Measurements from ENCODE around the gene NREP. TPM values are rescaled to one million over a fixed set of nuclear protein-coding genes. Genes with fewer than 3 reads are reported as not detected.

NREP gene
- total RNA-seq, 4 donors from 2014 or later: 4.6 to 14.2 (median 7.4) TPM

- no peaks in the 10 kb centered on the region for H3K27me3 ChIP-seq
- no peaks in the 10 kb centered on the region for H3K36me3 ChIP-seq
- 85 to 95% methylated on average over 1 of the region's 1 CpG for WGBS, 2 donors
- DNase-seq: no peak
- no peak overlapping the region for H3K4me3 ChIP-seq
- intact Hi-C loops (cut with DNase I): no loop called here
- H3K9me3 ChIP-seq: no peaks in the 10 kb centered on the region
- H3K27ac ChIP-seq: no peak overlapping the region
- H3K4me1 ChIP-seq: no peaks in the 10 kb centered on the region
- TF ChIP-seq CTCF (IDR thresholded peaks at IDR 0.05) (no peak), POLR2A (IDR thresholded peaks at IDR 0.05) (no peak)
Measured at GRCh38 chr5:111795142-111795541, 38.1 kb upstream of the NREP start.

DNA sequence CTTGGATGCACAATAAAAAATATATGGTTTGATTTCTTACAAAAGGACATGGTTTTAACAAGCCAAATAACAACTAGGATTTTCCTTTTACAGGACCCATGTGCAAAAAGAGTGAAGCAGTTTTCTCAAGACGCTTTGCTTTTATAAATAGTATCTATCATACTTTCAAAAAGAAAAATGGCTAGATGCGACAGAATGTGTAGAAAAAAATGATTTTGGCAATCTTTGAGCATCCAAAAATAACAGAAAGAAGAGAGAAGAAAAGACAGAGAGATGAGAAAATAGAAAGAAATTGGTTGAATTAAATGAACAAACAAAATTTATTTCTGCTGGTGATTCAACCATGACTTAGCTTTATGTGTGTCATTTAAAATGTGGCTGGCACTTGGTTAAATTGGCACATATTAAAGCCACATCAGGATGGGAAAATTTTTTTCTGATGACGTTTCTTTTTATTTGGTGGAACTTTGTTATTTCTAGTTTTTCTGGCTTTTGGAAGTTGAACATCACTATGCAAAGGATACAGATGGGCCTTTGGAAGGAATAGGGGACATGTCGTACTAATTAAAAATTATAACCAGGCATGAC, 35.6 kb upstream of the NREP start:
- no peak for TF ChIP-seq CTCF (IDR thresholded peaks at IDR 0.05)
- TF ChIP-seq POLR2A (IDR thresholded peaks at IDR 0.05): no peak
- Histone ChIP-seq H3K4me3 (no peak overlapping the region), H3K27me3 (no peaks in the 10 kb centered on the region), H3K36me3 (no peaks in the 10 kb centered on the region), H3K9me3 (no peaks in the 10 kb centered on the region), H3K4me1 (no peaks in the 10 kb centered on the region), H3K27ac (no peak overlapping the region)
- intact Hi-C loops (cut with DNase I): no loop called here
- DNase-seq: no peak
- 57 to 70% methylated on average over 4 of the region's 4 CpGs for WGBS, 2 donors

GRCh38 chr5:111790295-111790694, 33.3 kb upstream of the NREP start:
- H3K27me3 ChIP-seq: no peaks in the 10 kb centered on the region
- no peaks in the 10 kb centered on the region for H3K4me1 ChIP-seq
- no peak overlapping the region for H3K4me3 ChIP-seq
- TF ChIP-seq POLR2A (IDR thresholded peaks at IDR 0.05) (no peak), CTCF (IDR thresholded peaks at IDR 0.05) (no peak)
- 100% methylated on average over 1 of the region's 1 CpG for WGBS, 2 donors
- no peaks in the 10 kb centered on the region for H3K9me3 ChIP-seq
- no peaks in the 10 kb centered on the region for H3K36me3 ChIP-seq
- H3K27ac ChIP-seq: no peak overlapping the region
- intact Hi-C loops (cut with DNase I): no loop called here
- DNase-seq: no peak

- Histone ChIP-seq H3K4me1 (peaks cover 0 to 6% (median 0%) of the 10 kb centered on the region in 3 donors), H3K27ac (no peak overlapping the region), H3K36me3 (no peaks in the 10 kb centered on the region), H3K9me3 (no peaks in the 10 kb centered on the region), H3K4me3 (no peak overlapping the region), H3K27me3 (no peaks in the 10 kb centered on the region)
- intact Hi-C loops (cut with DNase I): no loop called here
- TF ChIP-seq CTCF (IDR thresholded peaks at IDR 0.05) (no peak), POLR2A (IDR thresholded peaks at IDR 0.05) (no peak)
- no peak for DNase-seq
Measured at GRCh38 chr5:111787006-111787405, 30.0 kb upstream of the NREP start.

DNA sequence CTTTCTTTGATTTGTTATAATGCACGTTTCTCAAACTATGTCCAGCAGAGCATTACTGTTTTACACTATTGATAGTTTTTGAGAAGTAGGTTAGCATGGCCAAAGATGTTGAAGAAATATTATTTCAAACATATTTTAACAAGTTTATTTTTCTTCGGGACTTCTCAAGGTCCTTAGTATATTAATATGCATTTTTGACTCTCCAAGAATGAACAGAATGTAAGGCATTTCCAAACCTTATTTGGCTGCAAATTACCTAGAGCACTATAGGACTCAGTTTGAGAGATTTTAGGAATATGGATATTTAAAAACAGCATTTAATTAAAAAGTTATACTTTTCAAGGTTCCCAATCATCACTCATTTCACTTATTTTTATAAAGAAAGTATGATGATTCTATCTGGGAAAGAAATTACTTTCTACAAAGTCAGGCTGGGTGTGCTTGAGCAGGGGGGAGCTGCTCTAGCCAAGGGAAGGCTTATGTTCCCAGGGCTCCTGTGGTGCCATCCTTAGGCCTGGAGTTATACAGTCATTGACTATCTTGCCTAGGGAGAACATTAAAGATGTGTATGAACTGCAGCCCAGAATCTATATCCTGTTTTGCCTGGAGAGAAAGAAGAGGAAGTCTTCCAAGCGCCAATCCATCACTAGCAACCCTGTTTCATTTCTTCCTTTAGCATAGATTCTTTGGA, 27.6 kb upstream of the NREP start:
- TF ChIP-seq CTCF (IDR thresholded peaks at IDR 0.05): no peak
- TF ChIP-seq POLR2A (IDR thresholded peaks at IDR 0.05): no peak
- no peaks in the 10 kb centered on the region for H3K27me3 ChIP-seq
- H3K9me3 ChIP-seq: no peaks in the 10 kb centered on the region
- no peak overlapping the region for H3K4me3 ChIP-seq
- no peak for DNase-seq
- no peaks in the 10 kb centered on the region for H3K36me3 ChIP-seq
- H3K27ac ChIP-seq: no peak overlapping the region
- 77 to 84% methylated on average over 3 of the region's 3 CpGs for WGBS, 2 donors
- intact Hi-C loops (cut with DNase I): no loop called here
- H3K4me1 ChIP-seq: peaks cover 0 to 6% (median 0%) of the 10 kb centered on the region in 3 donors
